Activated T-cell treated with anti-CD3 and anti-CD28 coated beads, Interleukin-2, amount 50 U/mL, for 24 hours (primary cell): ENCODE results near the gene POLE3.
"Not testable (repeated sequence)": the region's sequence is repeated elsewhere in the genome, so short reads cannot be mapped to it uniquely, and the experiment has no call there.

Source experiments
- DNase-seq: peaks from one replicate; pipeline ENCODE4 v3.0.0-alpha.2; 2020
- H3K27ac Mint-ChIP-seq: 2 replicates; pipeline ENCODE4 v1.8.0; 2020; ENCODE audit warnings: mild to moderate bottlenecking, mixed read lengths
- H3K27me3 Mint-ChIP-seq: 2 replicates; pipeline ENCODE4 v1.8.0; 2020; ENCODE audit warnings: mixed read lengths
- H3K36me3 Mint-ChIP-seq: 2 replicates; pipeline ENCODE4 v1.8.0; 2020; ENCODE audit warnings: low read depth, mixed read lengths
- H3K4me1 Mint-ChIP-seq: 2 replicates; pipeline ENCODE4 v1.8.0; 2020; ENCODE audit warnings: low read depth, mixed read lengths
- H3K4me3 Mint-ChIP-seq: 2 replicates; pipeline ENCODE4 v1.8.0; 2020; ENCODE audit warnings: mild to moderate bottlenecking, moderate library complexity, mixed read lengths
- H3K9me3 Mint-ChIP-seq: 2 replicates; pipeline ENCODE4 v1.8.0; 2020; ENCODE audit warnings: mixed read lengths

POLE3 gene

GRCh38 chr9:113391917-113392316, 18.6 kb downstream of the POLE3 start:
- H3K9me3 Mint-ChIP-seq = no peaks in the 10 kb centered on the region
- H3K36me3 Mint-ChIP-seq = peaks cover 71% of the 10 kb centered on the region

GRCh38 chr9:113390192-113390960, 20.1 kb downstream of the POLE3 start:
- DNase-seq = no peak
- no peak overlapping the region for H3K27ac Mint-ChIP-seq
- no peak overlapping the region for H3K4me3 Mint-ChIP-seq
- no peaks in the 10 kb centered on the region for H3K9me3 Mint-ChIP-seq
- H3K36me3 Mint-ChIP-seq = peaks cover 76% of the 10 kb centered on the region
- no peaks in the 10 kb centered on the region for H3K4me1 Mint-ChIP-seq
- H3K27me3 Mint-ChIP-seq = no peaks in the 10 kb centered on the region

More at GRCh38 chr9:113391917-113392316, 18.6 kb downstream of the POLE3 start:
- peaks cover 3% of the 10 kb centered on the region for H3K4me1 Mint-ChIP-seq
- no peak overlapping the region for H3K27ac Mint-ChIP-seq
- no peak overlapping the region for H3K4me3 Mint-ChIP-seq
- no peaks in the 10 kb centered on the region for H3K27me3 Mint-ChIP-seq
- no peak for DNase-seq

- no peak for DNase-seq
- Mint-ChIP-seq H3K9me3 (no peaks in the 10 kb centered on the region), H3K27me3 (no peaks in the 10 kb centered on the region), H3K4me1 (no peaks in the 10 kb centered on the region), H3K36me3 (peaks cover 71% of the 10 kb centered on the region), H3K27ac (no peak overlapping the region), H3K4me3 (no peak overlapping the region)
Observed at GRCh38 chr9:113389451-113389850, 21.0 kb downstream of the POLE3 start.

GRCh38 chr9:113388833-113389232, 21.6 kb downstream of the POLE3 start:
- H3K4me3 Mint-ChIP-seq = no peak overlapping the region
- DNase-seq = no peak
- no peak overlapping the region for H3K27ac Mint-ChIP-seq
- H3K36me3 Mint-ChIP-seq = peaks cover 71% of the 10 kb centered on the region
- no peaks in the 10 kb centered on the region for H3K4me1 Mint-ChIP-seq
- H3K27me3 Mint-ChIP-seq = no peaks in the 10 kb centered on the region
- H3K9me3 Mint-ChIP-seq = no peaks in the 10 kb centered on the region

GRCh38 chr9:113387560-113388230, 22.8 kb downstream of the POLE3 start:
- DNase-seq = no peak
- H3K27me3 Mint-ChIP-seq = no peaks in the 10 kb centered on the region
- peaks cover 65% of the 10 kb centered on the region for H3K36me3 Mint-ChIP-seq
- H3K4me1 Mint-ChIP-seq = no peaks in the 10 kb centered on the region
- no peak overlapping the region for H3K4me3 Mint-ChIP-seq
- no peaks in the 10 kb centered on the region for H3K9me3 Mint-ChIP-seq
- H3K27ac Mint-ChIP-seq = no peak overlapping the region

- Mint-ChIP-seq H3K27me3 (no peaks in the 10 kb centered on the region), H3K4me1 (no peaks in the 10 kb centered on the region), H3K4me3 (no peak overlapping the region), H3K36me3 (peaks cover 57% of the 10 kb centered on the region), H3K9me3 (no peaks in the 10 kb centered on the region), H3K27ac (no peak overlapping the region)
- DNase-seq = no peak
Observed at GRCh38 chr9:113386571-113387393, 23.7 kb downstream of the POLE3 start.

GRCh38 chr9:113381909-113382411, 28.5 kb downstream of the POLE3 start:
- Mint-ChIP-seq H3K27ac (no peak overlapping the region), H3K36me3 (peaks cover 12% of the 10 kb centered on the region), H3K27me3 (no peaks in the 10 kb centered on the region), H3K4me1 (peaks cover 8% of the 10 kb centered on the region), H3K4me3 (no peak overlapping the region), H3K9me3 (no peaks in the 10 kb centered on the region)
- DNase-seq = no peak

GRCh38 chr9:113381441-113381840, 29.0 kb downstream of the POLE3 start:
- not testable (repeated sequence) for H3K9me3 Mint-ChIP-seq, H3K36me3 Mint-ChIP-seq, H3K4me3 Mint-ChIP-seq, H3K27me3 Mint-ChIP-seq, DNase-seq, H3K27ac Mint-ChIP-seq, H3K4me1 Mint-ChIP-seq

- Mint-ChIP-seq H3K27me3 (no peaks in the 10 kb centered on the region), H3K27ac (peak overlapping the region; percentile 0), H3K4me3 (no peak overlapping the region), H3K4me1 (peaks cover 8% of the 10 kb centered on the region), H3K9me3 (no peaks in the 10 kb centered on the region), H3K36me3 (peaks cover 7% of the 10 kb centered on the region)
- DNase-seq = no peak
Observed at GRCh38 chr9:113380869-113381378, 29.6 kb downstream of the POLE3 start.

GRCh38 chr9:113379829-113380210, 30.7 kb downstream of the POLE3 start:
- DNase-seq, H3K9me3 Mint-ChIP-seq, H3K27ac Mint-ChIP-seq, H3K4me3 Mint-ChIP-seq, H3K27me3 Mint-ChIP-seq: not testable (repeated sequence)
- Mint-ChIP-seq H3K4me1 (peaks cover 18% of the 10 kb centered on the region), H3K36me3 (peaks cover 12% of the 10 kb centered on the region)

- H3K4me3 Mint-ChIP-seq, H3K9me3 Mint-ChIP-seq, H3K27me3 Mint-ChIP-seq, DNase-seq, H3K27ac Mint-ChIP-seq: not testable (repeated sequence)
- Mint-ChIP-seq H3K36me3 (peaks cover 17% of the 10 kb centered on the region), H3K4me1 (peaks cover 21% of the 10 kb centered on the region)
Observed at GRCh38 chr9:113379094-113379828, 31.2 kb downstream of the POLE3 start.

GRCh38 chr9:113376634-113377567, 33.6 kb downstream of the POLE3 start, which contains the start of gene HDHD3:
TSS of gene HDHD3 (minus strand) at chr9:113376986. CDS start at chr9:113374354, 2,632 bp downstream.
- Mint-ChIP-seq H3K9me3 (no peaks in the 10 kb centered on the region), H3K27ac (peak within 1 kb of the TSS; percentile 91), H3K27me3 (no peaks in the 10 kb centered on the region), H3K4me3 (peak within 1 kb of the TSS; percentile 84), H3K36me3 (peaks cover 30% of the 10 kb centered on the region), H3K4me1 (peaks cover 21% of the 10 kb centered on the region)
- peak; percentile 89 for DNase-seq
